K562 (cell line): ENCODE measurements around the gene CHMP2A. TPM values are rescaled to one million over a fixed set of nuclear protein-coding genes. Genes with fewer than 3 reads are reported as not detected.

Experiments used
- ATF6 ChIP-seq: sonication (generic); formaldehyde crosslinking; IDR thresholded peaks from 2 replicates; pipeline ENCODE4 v1.4.0; 2020; ENCODE audit warnings: mild to moderate bottlenecking, missing genetic modification reagents
- CCAR2 ChIP-seq: fragments of 200-400 bp; formaldehyde crosslinking; IDR thresholded peaks from 2 replicates; pipeline ENCODE4 v1.6.1; 2017; ENCODE audit warnings: mild to moderate bottlenecking, low read depth, low read length
- CCNT2 ChIP-seq: IDR thresholded peaks from 2 replicates; pipeline ENCODE4 v1.6.1; 2011; ENCODE audit warnings: borderline replicate concordance, low read depth, mild to moderate bottlenecking, moderate library complexity, mixed read lengths, low read length; ENCODE audit not compliant: insufficient read length; ENCODE audit errors: extremely low read depth
- CGGBP1 ChIP-seq: fragments of 250-450 bp; sonication (Bioruptor Pico); IDR thresholded peaks from 2 replicates; pipeline ENCODE4 v1.9.0; 2021; ENCODE audit warnings: mild to moderate bottlenecking
- DEAF1 ChIP-seq: fragments of 450-650 bp; formaldehyde crosslinking; IDR thresholded peaks from 2 replicates; pipeline ENCODE4 v1.4.0; 2020; ENCODE audit warnings: mild to moderate bottlenecking, moderate library complexity
- FOXP4 ChIP-seq: sonication (generic); formaldehyde crosslinking; IDR thresholded peaks from 2 replicates; pipeline ENCODE4 v1.8.0; 2022; ENCODE audit warnings: mild to moderate bottlenecking, missing genetic modification reagents, borderline replicate concordance
- HNRNPUL1 ChIP-seq: fragments of 200-400 bp; formaldehyde crosslinking; IDR thresholded peaks from 2 replicates; pipeline ENCODE4 v1.6.1; 2017; ENCODE audit warnings: low read length
- JUNB ChIP-seq: fragments of 450-650 bp; formaldehyde crosslinking; conservative IDR thresholded peaks from 2 replicates; pipeline ENCODE4 v1.4.0; 2020; ENCODE audit warnings: mild to moderate bottlenecking
- KAT8 ChIP-seq: fragments of 450-650 bp; IDR thresholded peaks from 2 replicates; pipeline ENCODE4 v1.6.1; 2016; ENCODE audit warnings: low read depth, mild to moderate bottlenecking
- MAFF ChIP-seq: IDR thresholded peaks from 2 replicates; pipeline ENCODE4 v1.6.1; 2012; ENCODE audit warnings: low read length, improper control_type of control experiment
- SAP30 ChIP-seq: fragments of 200-600 bp; sonication (generic); IDR thresholded peaks from 2 replicates; pipeline ENCODE4 v1.6.1; 2012; ENCODE audit warnings: borderline replicate concordance, low read depth, mild to moderate bottlenecking, moderate library complexity, low read length, control low read depth, inconsistent platforms; ENCODE audit not compliant: insufficient read depth, poor library complexity, severe bottlenecking
- SMAD4 ChIP-seq: fragments of 250-450 bp; sonication (Bioruptor Pico); conservative IDR thresholded peaks from 2 replicates; pipeline ENCODE4 v1.8.0; 2021; ENCODE audit warnings: inconsistent platforms, mild to moderate bottlenecking, moderate library complexity
- SP2 ChIP-seq: IDR thresholded peaks from 2 replicates; pipeline ENCODE4 v1.6.1; 2011; ENCODE audit warnings: mild to moderate bottlenecking, low read depth, low read length, moderate library complexity; ENCODE audit not compliant: poor library complexity, severe bottlenecking; ENCODE audit errors: extremely low read depth
- ZC3H8 ChIP-seq: fragments of 450-650 bp; IDR thresholded peaks from 2 replicates; pipeline ENCODE4 v1.6.1; 2017
- ZKSCAN1 ChIP-seq: fragments of 150-350 bp; IDR thresholded peaks from 2 replicates; pipeline ENCODE4 v1.6.1; 2016; ENCODE audit warnings: low read depth, low read length
- ZNF316 ChIP-seq: fragments of 450-650 bp; IDR thresholded peaks from 2 replicates; pipeline ENCODE4 v1.6.1; 2016
- ZNF449 ChIP-seq: fragments of 250-450 bp; sonication (Bioruptor Pico); IDR thresholded peaks from 2 replicates; pipeline ENCODE4 v1.8.0; 2022; ENCODE audit warnings: moderate library complexity, mild to moderate bottlenecking, inconsistent platforms
- ZNF57 ChIP-seq: fragments of 450-650 bp; formaldehyde crosslinking; IDR thresholded peaks from 2 replicates; pipeline ENCODE4 v1.4.0; 2020; ENCODE audit warnings: mild to moderate bottlenecking, moderate library complexity
- ZNF699 ChIP-seq: fragments of 250-450 bp; sonication (Bioruptor Pico); IDR thresholded peaks from 2 replicates; pipeline ENCODE4 v1.8.0; 2021; ENCODE audit warnings: mild to moderate bottlenecking, moderate library complexity; ENCODE audit not compliant: insufficient replicate concordance
- ZNF79 ChIP-seq: fragments of 250-450 bp; sonication (Bioruptor Pico); IDR thresholded peaks from 2 replicates; pipeline ENCODE4 v1.4.0; 2020; ENCODE audit warnings: low read depth, mild to moderate bottlenecking, moderate library complexity
- polyA plus RNA-seq, 8 experiments: library from polyadenylated mRNA; depleted of rRNA in 4 of 8; stranded (reverse) in 5 of 8; unstranded in 3 of 8; fragments of >200 nt; fragmentation: Nextera tagmentation in 2 of 8; fragmentation: Illumina TruSeq in 1 of 8; extraction: Ambion mirVana in 2 of 8; extraction: Trizol in 1 of 8; gene quantifications; 2 replicates each; pipeline versions ENCODE4 v1.2.1 to v1.2.3, GENCODE V29; 2011 to 2014; ENCODE audit warnings: inconsistent platforms in 1 of 8, missing spikeins in 1 of 8
- total RNA-seq, 7 experiments: library from RNA; depleted of rRNA in 6 of 7; stranded (reverse); fragments of >200 nt in 6 of 7; fragmentation: Illumina TruSeq in 2 of 7; extraction: Trizol in 2 of 7; gene quantifications; 2 replicates each; pipeline versions ENCODE4 v1.2.1 to v1.2.3, GENCODE V29; 2011 to 2021; ENCODE audit warnings: low replicate concordance in 1 of 7

Gene CHMP2A
- total and polyA plus RNA-seq, 9 of the 15 experiments (the other 6 are each of a cell fraction or from before 2014, with no cell fraction given): 57.6 to 159 (median 87.2) TPM

- peak; percentile 95 for TF ChIP-seq ATF6
- TF ChIP-seq ZKSCAN1: peak; percentile 77
- peak; percentile 64 for TF ChIP-seq SAP30
- TF ChIP-seq ZNF449 (CRISPR knock-in tag): no peak
- TF ChIP-seq ZNF57 (CRISPR knock-in tag): no peak
- TF ChIP-seq MAFF: no peak
- TF ChIP-seq KAT8: no peak
- TF ChIP-seq ZNF79: no peak
- peak; percentile 74 for TF ChIP-seq DEAF1 (CRISPR knock-in tag)
- no peak for TF ChIP-seq ZNF699
- TF ChIP-seq CCAR2: no peak
- TF ChIP-seq FOXP4 (CRISPR knock-in tag): peak; percentile 84; the same call in 1 of the 2 replicates
- no peak for TF ChIP-seq ZC3H8
- 0 out of 2 replicates have a peak, but pooled peaks have one; percentile 14 for TF ChIP-seq JUNB (CRISPR knock-in tag)
- TF ChIP-seq CGGBP1: peak; percentile 91
- TF ChIP-seq ZNF316: no peak
- TF ChIP-seq CCNT2: peak; percentile 52
- TF ChIP-seq HNRNPUL1: no peak
- TF ChIP-seq SMAD4: peak; percentile 99
- peak; percentile 4 for TF ChIP-seq SP2
Measured at GRCh38 chr19:58519355-58520256, 35.3 kb downstream of the CHMP2A start, which contains the start of gene ZBTB45 (continued).
